Activated CD4-positive, alpha-beta T cell treated with anti-CD3 and anti-CD28 coated beads, Interleukin-2, amount 50 U/mL, for 24 hours (primary cell): ENCODE data around the gene SPAG9.

Source experiments
- DNase-seq, 2 donors: peaks; one replicate each; pipeline ENCODE4 v3.0.0-alpha.2; 2020; ENCODE audit warnings: low read depth in 1 of 2, low spot score in 1 of 2

The SPAG9 gene

GRCh38 chr17:50919321-50920040, 201.2 kb downstream of the SPAG9 start:
- peak in 1 of 2 donors; percentile 69 for DNase-seq

GRCh38 chr17:50918933-50919296, 201.8 kb downstream of the SPAG9 start:
- DNase-seq, result no peak

GRCh38 chr17:50918071-50918932, 202.4 kb downstream of the SPAG9 start:
- no peak for DNase-seq

GRCh38 chr17:50917418-50917743, 203.3 kb downstream of the SPAG9 start:
- no peak for DNase-seq

- DNase-seq, result no peak
Measured at GRCh38 chr17:50916708-50917417, 203.8 kb downstream of the SPAG9 start.

- peak in 1 of 2 donors; percentile 27 for DNase-seq
Measured at GRCh38 chr17:50916026-50916707, 204.5 kb downstream of the SPAG9 start.

- no peak for DNase-seq
Measured at GRCh38 chr17:50914505-50915063, 206.1 kb downstream of the SPAG9 start.

- DNase-seq, result no peak
Measured at GRCh38 chr17:50913120-50913519, 207.5 kb downstream of the SPAG9 start.
